ENCODE measurements around the gene FSTL4. TPM values are rescaled to one million over a fixed set of nuclear protein-coding genes. Genes with fewer than 3 reads are reported as not detected.

Gene FSTL4
- polyA plus RNA-seq, 1 of the 3 experiments (the other 2 are of a cell fraction), result not detected

- WGBS (ENCODE audit: low lambda C conversion rate), result 50% methylated on average over 1 of the region's 1 CpG
Measured at GRCh38 chr5:133503511-133503910, 108.8 kb downstream of the FSTL4 start.

More at GRCh38 chr5:133503511-133503910, 108.8 kb downstream of the FSTL4 start:
- H3K27me3 ChIP-seq (ENCODE audit: insufficient read depth), result no peaks in the 10 kb centered on the region; the same call in 1 of the 2 replicates
- H3K4me1 ChIP-seq (ENCODE audit: control insufficient read depth in 1 of 2, insufficient read depth in 2 of 2, low read depth in 1 of 2, low read length in 1 of 2), result peaks cover 0 to 2% of the 10 kb centered on the region in 2 experiments; a peak in 1 of 4 replicates
- H2AFZ ChIP-seq (ENCODE audit: low read depth), result no peak overlapping the region
- no peaks in the 10 kb centered on the region for H3F3A ChIP-seq (replicated peaks; ENCODE audit: insufficient read depth)
- no peak overlapping the region for H3K9ac ChIP-seq
- H3K9me2 ChIP-seq, result no peaks in the 10 kb centered on the region
- DNase-seq, result no peak
- TF ChIP-seq FOXM1 (IDR thresholded peaks at IDR 0.05; ENCODE audit: low read depth) (no peak), REST (IDR thresholded peaks at IDR 0.05; ENCODE audit: low read depth, low read length) (no peak), MEF2A (IDR thresholded peaks at IDR 0.05; ENCODE audit: borderline replicate concordance, low read depth) (no peak), PBX3 (IDR thresholded peaks at IDR 0.05) (no peak), CTCF (IDR thresholded peaks at IDR 0.05) (no peak), NRF1 (IDR thresholded peaks at IDR 0.05; ENCODE audit: low read depth, low read length) (no peak), FOSL2 (IDR thresholded peaks at IDR 0.05; ENCODE audit: borderline replicate concordance, low read depth) (no peak), GABPA (IDR thresholded peaks at IDR 0.05; ENCODE audit: low read depth) (no peak)
- no peak overlapping the region for H3K27ac ChIP-seq (ENCODE audit: low read depth in 2 of 2, low read length in 1 of 2)
- H3K36me3 ChIP-seq (replicated peaks in 1 of 2; ENCODE audit: control insufficient read depth in 1 of 2, insufficient read depth in 2 of 2, low read length in 1 of 2), result no peaks in the 10 kb centered on the region
- no peaks in the 10 kb centered on the region for H3K79me2 ChIP-seq (ENCODE audit: insufficient read depth)
- CTCF ChIA-PET, result no interaction called here
- H3K4me2 ChIP-seq, result no peak overlapping the region
- H4K20me1 ChIP-seq (ENCODE audit: insufficient read depth), result no peaks in the 10 kb centered on the region
- POLR2A ChIA-PET, result no interaction called here
- H3K9me3 ChIP-seq, result no peaks in the 10 kb centered on the region
- H3K4me3 ChIP-seq (ENCODE audit: low read depth in 2 of 2, low read length in 1 of 2), result no peak overlapping the region

Measured in SK-N-SH (cell line).